Stimulated activated CD4-positive, alpha-beta T cell treated with anti-CD3 and anti-CD28 coated beads, Interleukin-2, amount 100 ng/mL, for 48 hours (primary cell): ENCODE measurements around the gene PTTG1IP.
A peak's percentile ranks its signal among the peaks of the same experiment; 100 is the strongest.

Experiments used
- DNase-seq, 2 donors: peaks; one replicate each; pipeline ENCODE4 v3.0.0-alpha.2; 2020

Gene PTTG1IP

GRCh38 chr21:44819283-44820243 lies 53.9 kb downstream of the PTTG1IP start:
- no peak for DNase-seq

- no peak for DNase-seq
Measured at GRCh38 chr21:44818640-44819011, 54.9 kb downstream of the PTTG1IP start.

- peak; percentile 76 to 88 for DNase-seq
Measured at GRCh38 chr21:44817914-44818639, 55.4 kb downstream of the PTTG1IP start, which contains the start of gene SUMO3. Gene SUMO3 (minus strand): TSS chr21:44818062. CDS start chr21:44817968, 94 bp downstream.

GRCh38 chr21:44817506-44817880 lies 56.0 kb downstream of the PTTG1IP start:
- DNase-seq = peak; percentile 92 to 95

- no peak for DNase-seq
Measured at GRCh38 chr21:44816761-44817505, 56.6 kb downstream of the PTTG1IP start.

GRCh38 chr21:44815852-44816628 lies 57.5 kb downstream of the PTTG1IP start:
- no peak for DNase-seq

GRCh38 chr21:44815225-44815624 lies 58.3 kb downstream of the PTTG1IP start:
- no peak for DNase-seq

GRCh38 chr21:44814498-44815023 lies 58.9 kb downstream of the PTTG1IP start:
- DNase-seq = no peak

GRCh38 chr21:44813727-44814126 lies 59.8 kb downstream of the PTTG1IP start:
- no peak for DNase-seq

GRCh38 chr21:44813149-44813548 lies 60.3 kb downstream of the PTTG1IP start:
- DNase-seq = no peak

GRCh38 chr21:44812640-44813039 lies 60.9 kb downstream of the PTTG1IP start:
- no peak for DNase-seq

GRCh38 chr21:44810779-44811178 lies 62.7 kb downstream of the PTTG1IP start:
- no peak for DNase-seq

- DNase-seq = no peak
Measured at GRCh38 chr21:44805859-44806258, 67.6 kb downstream of the PTTG1IP start.

GRCh38 chr21:44805226-44805625 lies 68.3 kb downstream of the PTTG1IP start:
- DNase-seq = no peak

- no peak for DNase-seq
Measured at GRCh38 chr21:44804762-44805161, 68.7 kb downstream of the PTTG1IP start.

GRCh38 chr21:44803651-44804050 lies 69.8 kb downstream of the PTTG1IP start:
- DNase-seq = no peak

- DNase-seq = no peak
Measured at GRCh38 chr21:44802396-44803153, 70.9 kb downstream of the PTTG1IP start.

GRCh38 chr21:44801468-44802395 lies 71.8 kb downstream of the PTTG1IP start, which contains the start of gene UBE2G2:
Gene UBE2G2 (minus strand): TSS chr21:44801820. CDS start chr21:44801748, 72 bp downstream.
- peak; percentile 83 to 89 for DNase-seq

GRCh38 chr21:44800971-44801467 lies 72.5 kb downstream of the PTTG1IP start:
- DNase-seq = peak in 1 of 2 donors; percentile 10

GRCh38 chr21:44800103-44800502 lies 73.4 kb downstream of the PTTG1IP start:
- DNase-seq = no peak
